H1 (cell line): ENCODE data around the gene PACS1. TPM values are rescaled to one million over a fixed set of nuclear protein-coding genes. Genes with fewer than 3 reads are reported as not detected.

Experiments
- BACH1 ChIP-seq: IDR thresholded peaks from 2 replicates; pipeline ENCODE4 v1.6.1; 2012; ENCODE audit warnings: low read length, improper control_type of control experiment
- CBX8 ChIP-seq: fragments of 300-800, 300-1000 bp; sonication (generic); IDR thresholded peaks from 2 replicates; pipeline ENCODE4 v1.7.1; 2016; ENCODE audit warnings: low read depth, low read length, borderline replicate concordance
- EP300 ChIP-seq, 2 experiments: IDR thresholded peaks; 1 replicate in 1 of 2; 2 replicates in 1 of 2; pipeline ENCODE4 v1.6.1; 2011 to 2012; ENCODE audit warnings: low read depth in 2 of 2, low read length in 2 of 2, mild to moderate bottlenecking in 2 of 2, borderline replicate concordance in 1 of 2, inconsistent platforms in 1 of 2, moderate library complexity in 1 of 2
- RNF2 ChIP-seq: fragments of 200-900, 300-1000 bp; sonication (generic); IDR thresholded peaks from 2 replicates; pipeline ENCODE4 v1.7.1; 2016; ENCODE audit warnings: borderline replicate concordance, low read depth, mild to moderate bottlenecking, antibody characterized with exemption, low read length; ENCODE audit not compliant: poor library complexity, severe bottlenecking; ENCODE audit errors: missing control alignments
- TAF7 ChIP-seq: optimal IDR thresholded peaks from 2 replicates; pipeline ENCODE3; 2011; ENCODE audit warnings: low read depth, mild to moderate bottlenecking, inconsistent platforms, low read length, moderate library complexity, borderline replicate concordance
- polyA plus RNA-seq, 7 experiments: library from polyadenylated mRNA; depleted of rRNA in 3 of 7; stranded (reverse) in 5 of 7; unstranded in 2 of 7; fragments of >200 nt in 5 of 7; fragments of 200-250 nt in 2 of 7; gene quantifications; 1 replicate in 5 of 7; 2 replicates in 1 of 7; 4 replicates in 1 of 7; pipeline versions ENCODE4 v1.2.1 to v1.2.3, GENCODE V29; 2011 to 2013; ENCODE audit warnings: missing spikeins in 2 of 7, mixed read lengths in 2 of 7
- total RNA-seq: library from RNA; stranded (reverse); fragmentation: NEBNext Ultra II Directional; extraction: Animal tissue kit (Norgen Biotek cat#: 25700); gene quantifications from 2 replicates; pipeline ENCODE4 v1.2.1, GENCODE V29; 2021
- TF ChIP-seq, protein P1 (sequence below): IDR thresholded peaks from 2 replicates; pipeline ENCODE4 v1.6.1; 2011; ENCODE audit warnings: low read depth, mild to moderate bottlenecking, low read length; ENCODE audit not compliant: insufficient read depth

PACS1 gene
- total and polyA plus RNA-seq, 2 of the 8 experiments (the other 6 are each of a cell fraction or from before 2014, with no cell fraction given), result 11.5 to 36.0 TPM

DNA sequence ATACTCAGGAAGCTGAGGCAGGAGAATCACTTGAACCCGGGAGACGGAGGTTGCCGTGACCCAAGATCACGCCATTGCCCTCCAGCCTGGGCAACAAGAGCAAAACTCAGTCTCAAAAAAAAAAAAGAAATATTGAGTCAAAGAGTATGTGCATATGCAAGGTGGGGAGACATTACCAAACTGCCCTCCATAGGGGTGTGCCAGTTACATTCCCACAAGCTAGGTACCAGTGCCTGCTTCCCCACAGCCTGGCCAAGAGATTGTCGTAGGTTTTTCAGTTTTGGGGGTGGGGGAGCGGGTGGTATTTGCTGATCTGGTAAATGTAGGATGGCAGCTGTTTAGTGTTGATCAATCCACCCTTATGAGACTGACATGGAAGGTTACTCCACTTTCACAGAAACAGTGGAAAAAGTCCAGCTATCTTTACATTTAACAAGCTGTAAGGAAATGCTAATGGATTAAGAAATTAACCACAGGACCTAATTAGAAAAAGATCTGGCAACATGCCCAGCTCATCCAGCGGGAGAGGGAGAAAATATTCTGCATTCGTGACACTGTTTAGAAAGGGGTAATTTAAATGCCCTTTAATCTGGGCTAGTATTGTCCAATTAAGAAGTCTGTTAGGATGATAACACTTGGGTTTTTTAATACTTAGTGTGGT, 89.4 kb downstream of the PACS1 start (continued):
- TF ChIP-seq, protein P1, sequence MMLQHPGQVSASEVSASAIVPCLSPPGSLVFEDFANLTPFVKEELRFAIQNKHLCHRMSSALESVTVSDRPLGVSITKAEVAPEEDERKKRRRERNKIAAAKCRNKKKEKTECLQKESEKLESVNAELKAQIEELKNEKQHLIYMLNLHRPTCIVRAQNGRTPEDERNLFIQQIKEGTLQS, result no peak
- TF ChIP-seq CBX8 (no peak), RNF2 (no peak), TAF7 (no peak), EP300 (IDR thresholded peaks at IDR 0.05; ENCODE audit: borderline replicate concordance in 1 of 2, low read depth in 2 of 2, low read length in 2 of 2) (no peak), BACH1 (no peak)
